Measurements from ENCODE around the gene ZNF331.

DNA sequence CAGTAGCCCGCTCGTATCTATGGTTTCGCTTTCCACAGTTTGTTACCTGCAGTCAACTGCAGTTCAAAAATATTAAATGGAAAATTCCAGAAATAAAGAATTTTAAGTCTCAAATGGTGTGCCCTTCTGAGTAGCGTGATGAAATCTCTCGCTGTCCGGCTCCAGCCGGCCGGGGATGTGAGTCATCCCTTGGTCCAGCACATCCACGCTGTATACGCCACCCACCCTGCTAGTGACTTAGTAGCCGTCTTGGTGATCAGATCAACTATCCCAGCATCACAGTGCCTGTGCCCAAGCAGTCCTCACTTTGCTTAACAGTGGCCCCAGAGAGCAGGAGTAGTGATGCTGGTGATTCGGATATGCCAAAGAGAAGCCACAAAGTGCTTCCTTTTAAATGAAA lies 40.0 kb downstream of the ZNF331 start:
- TF ChIP-seq, protein P1, sequence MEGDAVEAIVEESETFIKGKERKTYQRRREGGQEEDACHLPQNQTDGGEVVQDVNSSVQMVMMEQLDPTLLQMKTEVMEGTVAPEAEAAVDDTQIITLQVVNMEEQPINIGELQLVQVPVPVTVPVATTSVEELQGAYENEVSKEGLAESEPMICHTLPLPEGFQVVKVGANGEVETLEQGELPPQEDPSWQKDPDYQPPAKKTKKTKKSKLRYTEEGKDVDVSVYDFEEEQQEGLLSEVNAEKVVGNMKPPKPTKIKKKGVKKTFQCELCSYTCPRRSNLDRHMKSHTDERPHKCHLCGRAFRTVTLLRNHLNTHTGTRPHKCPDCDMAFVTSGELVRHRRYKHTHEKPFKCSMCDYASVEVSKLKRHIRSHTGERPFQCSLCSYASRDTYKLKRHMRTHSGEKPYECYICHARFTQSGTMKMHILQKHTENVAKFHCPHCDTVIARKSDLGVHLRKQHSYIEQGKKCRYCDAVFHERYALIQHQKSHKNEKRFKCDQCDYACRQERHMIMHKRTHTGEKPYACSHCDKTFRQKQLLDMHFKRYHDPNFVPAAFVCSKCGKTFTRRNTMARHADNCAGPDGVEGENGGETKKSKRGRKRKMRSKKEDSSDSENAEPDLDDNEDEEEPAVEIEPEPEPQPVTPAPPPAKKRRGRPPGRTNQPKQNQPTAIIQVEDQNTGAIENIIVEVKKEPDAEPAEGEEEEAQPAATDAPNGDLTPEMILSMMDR (IDR thresholded peaks at IDR 0.05; ENCODE audit: poor library complexity) = no peak
- TF ChIP-seq EZH2 (IDR thresholded peaks at IDR 0.05; ENCODE audit: borderline replicate concordance) = no peak
